RWPE2 (cell line): ENCODE results near the gene SLC26A8.
"Not testable (repeated sequence)": the region's sequence is repeated elsewhere in the genome, so short reads cannot be mapped to it uniquely, and the experiment has no call there.

Experiments
- ATAC-seq: fragments of 200-7000 bp; cut with Tn5 transposase; 3 replicates; pipeline ENCODE4 v1.9.1; 2021; ENCODE audit warnings: low read depth
- DNase-seq: peaks from one replicate; pipeline ENCODE4 v3.0.0-alpha.2; 2020; ENCODE audit warnings: low spot score
- H3K27ac ChIP-seq: fragments of 450-650 bp; 2 replicates; pipeline ENCODE4 v1.5.1; 2017; ENCODE audit warnings: mild to moderate bottlenecking; ENCODE audit not compliant: poor library complexity, severe bottlenecking
- H3K27me3 ChIP-seq: fragments of 250-450 bp; sonication (Bioruptor Pico); 2 replicates; pipeline ENCODE4 v1.5.1; 2021; ENCODE audit warnings: mild to moderate bottlenecking, moderate library complexity; ENCODE audit not compliant: insufficient read depth, poor library complexity, severe bottlenecking
- H3K36me3 ChIP-seq: fragments of 250-450 bp; sonication (Bioruptor Pico); 2 replicates; pipeline ENCODE4 v1.5.1; 2020; ENCODE audit warnings: low read depth, mild to moderate bottlenecking, moderate library complexity
- H3K4me1 ChIP-seq: fragments of 250-450 bp; sonication (Bioruptor Pico); 2 replicates; pipeline ENCODE4 v1.5.1; 2021; ENCODE audit warnings: mild to moderate bottlenecking, moderate library complexity; ENCODE audit not compliant: insufficient read depth, poor library complexity, severe bottlenecking
- H3K4me3 ChIP-seq: fragments of 250-450 bp; sonication (Bioruptor Pico); 2 replicates; pipeline ENCODE4 v1.5.1; 2021; ENCODE audit warnings: mild to moderate bottlenecking, moderate library complexity; ENCODE audit not compliant: severe bottlenecking
- H3K9me3 ChIP-seq: fragments of 250-450 bp; sonication (Bioruptor Pico); 2 replicates; pipeline ENCODE4 v1.5.1; 2021; ENCODE audit warnings: mild to moderate bottlenecking, moderate library complexity; ENCODE audit not compliant: severe bottlenecking
- CTCF ChIP-seq: fragments of 450-650 bp; IDR thresholded peaks from one replicate; pipeline ENCODE4 v1.5.1; 2017; ENCODE audit warnings: mild to moderate bottlenecking, moderate library complexity; ENCODE audit not compliant: poor library complexity, severe bottlenecking

The SLC26A8 gene

GRCh38 chr6:35916056-35916455 is 108.4 kb downstream of the SLC26A8 start:
- H3K36me3 ChIP-seq = peaks cover 61% of the 10 kb centered on the region
- ATAC-seq = no peak
- TF ChIP-seq CTCF = no peak

GRCh38 chr6:35914536-35914935 is 109.9 kb downstream of the SLC26A8 start:
- Histone ChIP-seq H3K27ac (no peak overlapping the region), H3K36me3 (peaks cover 75% of the 10 kb centered on the region), H3K9me3 (no peaks in the 10 kb centered on the region), H3K27me3 (no peaks in the 10 kb centered on the region), H3K4me3 (no peak overlapping the region), H3K4me1 (peaks cover 4% of the 10 kb centered on the region)
- no peak for TF ChIP-seq CTCF
- ATAC-seq (no peak), DNase-seq (no peak)

More at GRCh38 chr6:35916056-35916455, 108.4 kb downstream of the SLC26A8 start:
- DNase-seq = no peak
- Histone ChIP-seq H3K4me1 (peaks cover 4% of the 10 kb centered on the region), H3K4me3 (no peak overlapping the region), H3K27ac (no peak overlapping the region), H3K27me3 (no peaks in the 10 kb centered on the region), H3K9me3 (no peaks in the 10 kb centered on the region)

- H3K36me3 ChIP-seq = peaks cover 79% of the 10 kb centered on the region
- H3K9me3 ChIP-seq = peaks cover 4% of the 10 kb centered on the region
- peak overlapping the region; percentile 18 for H3K27ac ChIP-seq
- no peak for TF ChIP-seq CTCF
- 0 out of 3 replicates have a peak, but pooled peaks have one; percentile 45 for ATAC-seq
- no peaks in the 10 kb centered on the region for H3K4me1 ChIP-seq
- no peak overlapping the region for H3K4me3 ChIP-seq
- no peak for DNase-seq
- no peaks in the 10 kb centered on the region for H3K27me3 ChIP-seq
Observed at GRCh38 chr6:35911871-35912653, 112.4 kb downstream of the SLC26A8 start.

- H3K4me3 ChIP-seq, ATAC-seq, H3K27ac ChIP-seq, DNase-seq, H3K27me3 ChIP-seq, H3K4me1 ChIP-seq, H3K9me3 ChIP-seq: not testable (repeated sequence)
- peaks cover 67% of the 10 kb centered on the region for H3K36me3 ChIP-seq
Observed at GRCh38 chr6:35909571-35909970, 114.9 kb downstream of the SLC26A8 start.

- not testable (repeated sequence) for H3K9me3 ChIP-seq, ATAC-seq
- H3K36me3 ChIP-seq = peaks cover 66% of the 10 kb centered on the region
Observed at GRCh38 chr6:35908753-35909401, 115.6 kb downstream of the SLC26A8 start.

More at GRCh38 chr6:35908753-35909401, 115.6 kb downstream of the SLC26A8 start:
- not testable (repeated sequence) for H3K4me3 ChIP-seq, H3K4me1 ChIP-seq, H3K27ac ChIP-seq, H3K27me3 ChIP-seq, DNase-seq
